Right atrium auricular region (tissue), 2 donors: Measurements from ENCODE around the gene RTP5. TPM values are rescaled to one million over a fixed set of nuclear protein-coding genes. Genes with fewer than 3 reads are reported as not detected.

Experiments used
- DNase-seq: peaks from one replicate; pipeline ENCODE4 v3.0.0-alpha.2; 2019; ENCODE audit warnings: low spot score
- H3K27ac ChIP-seq, 2 donors: fragments of 200-600 bp; sonication (generic); 1 replicate in 1 of 2; 2 replicates in 1 of 2; pipeline ENCODE4 v1.5.1; 2016 to 2019
- H3K27me3 ChIP-seq, 2 donors: fragments of 200-600 bp; sonication (generic); one replicate each; pipeline versions ENCODE4 v1.5.1 to v1.6.0; 2017 to 2019
- H3K36me3 ChIP-seq: fragments of 200-600 bp; sonication (generic); one replicate; pipeline ENCODE4 v1.5.1; 2016
- H3K4me1 ChIP-seq, 2 donors: fragments of 200-600 bp; sonication (generic); one replicate each; pipeline versions ENCODE4 v1.5.1 to v1.6.0; 2017 to 2019
- H3K4me3 ChIP-seq, 2 donors: fragments of 200-600 bp; sonication (generic); 1 replicate in 1 of 2; 2 replicates in 1 of 2; pipeline ENCODE4 v1.5.1; 2017 to 2019; ENCODE audit warnings: mild to moderate bottlenecking in 1 of 2, moderate library complexity in 1 of 2
- H3K9me3 ChIP-seq, 2 donors: fragments of 200-600 bp; sonication (generic); one replicate each; pipeline ENCODE4 v1.5.1; 2019
- CTCF ChIP-seq, 2 donors: fragments of 200-600 bp; sonication (generic); IDR thresholded peaks; one replicate each; pipeline ENCODE4 v1.5.1; 2019; ENCODE audit warnings: antibody characterized with exemption in 2 of 2
- total RNA-seq, 2 donors: library from RNA; depleted of rRNA; stranded (reverse); fragments of >200 nt; gene quantifications; one replicate each; pipeline ENCODE4 v1.1.0, GENCODE V29; 2016

RTP5 gene
- total RNA-seq, 2 donors from 2014 or later: not detected

- H3K27me3 ChIP-seq: peaks cover 6 to 16% of the 10 kb centered on the region in 2 donors
- H3K9me3 ChIP-seq: no peaks in the 10 kb centered on the region
- no peak overlapping the region for H3K27ac ChIP-seq
- peaks cover 0 to 24% of the 10 kb centered on the region in 2 donors for H3K4me1 ChIP-seq
- DNase-seq: no peak
- no peak overlapping the region for H3K4me3 ChIP-seq
- TF ChIP-seq CTCF (IDR thresholded peaks at IDR 0.05): no peak
- no peaks in the 10 kb centered on the region for H3K36me3 ChIP-seq
Observed at GRCh38 chr2:241862093-241862492, 7.4 kb upstream of the RTP5 start.

- no peak for TF ChIP-seq CTCF (IDR thresholded peaks at IDR 0.05)
- no peak overlapping the region for H3K4me3 ChIP-seq
Observed at GRCh38 chr2:241862775-241863535, 6.6 kb upstream of the RTP5 start.

GRCh38 chr2:241863536-241863954 lies 6.0 kb upstream of the RTP5 start:
- no peak for TF ChIP-seq CTCF (IDR thresholded peaks at IDR 0.05)
- no peaks in the 10 kb centered on the region for H3K9me3 ChIP-seq
- no peak for DNase-seq
- no peak overlapping the region for H3K27ac ChIP-seq
- H3K27me3 ChIP-seq: peaks cover 6 to 17% of the 10 kb centered on the region in 2 donors
- H3K4me1 ChIP-seq: peaks cover 0 to 22% of the 10 kb centered on the region in 2 donors
- no peaks in the 10 kb centered on the region for H3K36me3 ChIP-seq
- H3K4me3 ChIP-seq: no peak overlapping the region

More at GRCh38 chr2:241862775-241863535, 6.6 kb upstream of the RTP5 start:
- peaks cover 0 to 24% of the 10 kb centered on the region in 2 donors for H3K4me1 ChIP-seq
- H3K27me3 ChIP-seq: peaks cover 6 to 17% of the 10 kb centered on the region in 2 donors
- H3K9me3 ChIP-seq: no peaks in the 10 kb centered on the region
- H3K36me3 ChIP-seq: no peaks in the 10 kb centered on the region
- H3K27ac ChIP-seq: no peak overlapping the region
- DNase-seq: no peak

GRCh38 chr2:241864168-241864849 lies 5.2 kb upstream of the RTP5 start:
- H3K4me3 ChIP-seq: no peak overlapping the region
- H3K27me3 ChIP-seq: peaks cover 6 to 17% of the 10 kb centered on the region in 2 donors
- no peak for DNase-seq
- no peak for TF ChIP-seq CTCF (IDR thresholded peaks at IDR 0.05)
- no peak overlapping the region for H3K27ac ChIP-seq
- peaks cover 0 to 15% of the 10 kb centered on the region in 2 donors for H3K4me1 ChIP-seq
- no peaks in the 10 kb centered on the region for H3K36me3 ChIP-seq
- H3K9me3 ChIP-seq: no peaks in the 10 kb centered on the region

- Histone ChIP-seq H3K4me1 (peaks cover 0 to 11% of the 10 kb centered on the region in 2 donors), H3K27me3 (peaks cover 6 to 17% of the 10 kb centered on the region in 2 donors)
Observed at GRCh38 chr2:241864850-241865213, 4.7 kb upstream of the RTP5 start.

More at GRCh38 chr2:241864850-241865213, 4.7 kb upstream of the RTP5 start:
- no peaks in the 10 kb centered on the region for H3K9me3 ChIP-seq
- TF ChIP-seq CTCF (IDR thresholded peaks at IDR 0.05): no peak
- H3K4me3 ChIP-seq: no peak overlapping the region
- no peak for DNase-seq
- H3K27ac ChIP-seq: no peak overlapping the region
- H3K36me3 ChIP-seq: no peaks in the 10 kb centered on the region
